Stimulated activated CD8-positive, alpha-beta memory T cell treated with anti-CD3 and anti-CD28 coated beads, Interleukin-7, amount 100 ng/mL, for 4 hours (primary cell): ENCODE results near the gene KIF1A.
"Not testable (repeated sequence)": the region's sequence is repeated elsewhere in the genome, so short reads cannot be mapped to it uniquely, and the experiment has no call there.

ENCODE experiments used
- DNase-seq, 2 donors: peaks; one replicate each; pipeline ENCODE4 v3.0.0-alpha.2; 2020; ENCODE audit warnings: low read depth in 2 of 2

The KIF1A gene

DNA sequence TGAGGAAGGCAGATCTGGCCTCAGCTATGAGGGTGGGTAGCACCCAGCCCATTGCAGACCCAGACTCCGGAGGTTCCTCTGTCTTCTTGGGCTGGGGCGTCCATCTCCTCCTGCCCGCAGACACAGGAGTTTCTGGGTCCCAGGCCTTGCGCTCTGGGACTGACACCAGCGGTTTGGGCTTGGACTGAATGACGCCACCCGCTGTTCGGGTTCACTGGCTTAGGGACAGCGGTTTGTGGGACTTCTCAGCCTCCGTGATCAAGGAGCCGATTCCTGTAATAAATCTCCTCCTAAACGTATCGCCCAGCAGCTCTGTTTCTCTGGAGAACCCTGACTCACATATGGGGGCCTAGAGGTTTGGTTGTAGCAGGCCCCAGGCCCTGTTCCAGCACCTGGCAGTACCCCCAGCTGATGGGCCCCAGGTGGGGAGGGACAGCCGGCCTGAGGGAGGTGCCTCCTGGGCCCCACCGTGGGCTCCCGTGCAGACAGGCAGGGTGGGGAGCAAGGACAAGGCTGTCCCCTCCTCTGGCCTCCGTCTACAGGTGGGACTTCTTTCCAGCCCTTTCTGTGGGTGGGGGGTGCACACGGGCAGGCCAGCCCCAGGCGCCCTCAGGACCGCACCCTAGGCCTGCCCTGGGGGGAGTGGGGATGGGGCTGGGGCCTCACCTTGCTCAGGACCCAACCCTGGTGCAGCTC is 132.8 kb downstream of the KIF1A start:
- no peak for DNase-seq

DNA sequence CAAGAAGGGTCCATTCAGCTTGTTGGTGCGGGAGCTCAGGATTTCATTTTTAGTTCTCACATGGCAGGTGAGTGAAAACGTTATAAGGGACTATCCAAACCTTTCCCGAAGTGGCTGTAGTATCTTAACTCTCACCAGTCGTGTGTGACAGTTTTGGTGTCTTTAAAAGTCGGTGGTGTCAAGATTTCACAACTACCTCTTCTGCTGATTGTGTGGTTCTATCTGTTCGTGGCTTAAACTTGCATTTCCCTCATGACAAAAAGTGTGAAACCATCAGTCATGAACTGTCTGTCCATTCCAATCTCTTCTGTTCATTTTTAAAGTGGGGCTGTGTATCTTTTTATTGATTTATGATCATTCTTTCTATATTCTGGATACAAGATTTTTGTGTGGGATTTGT is 133.6 kb downstream of the KIF1A start:
- DNase-seq = no peak

GRCh38 chr2:240685771-240686371 is 134.1 kb downstream of the KIF1A start:
- no peak for DNase-seq

- DNase-seq = not testable (repeated sequence)
Measured at GRCh38 chr2:240683980-240684728, 135.9 kb downstream of the KIF1A start.

- not testable (repeated sequence) for DNase-seq
Measured at GRCh38 chr2:240683329-240683979, 136.6 kb downstream of the KIF1A start.

DNA sequence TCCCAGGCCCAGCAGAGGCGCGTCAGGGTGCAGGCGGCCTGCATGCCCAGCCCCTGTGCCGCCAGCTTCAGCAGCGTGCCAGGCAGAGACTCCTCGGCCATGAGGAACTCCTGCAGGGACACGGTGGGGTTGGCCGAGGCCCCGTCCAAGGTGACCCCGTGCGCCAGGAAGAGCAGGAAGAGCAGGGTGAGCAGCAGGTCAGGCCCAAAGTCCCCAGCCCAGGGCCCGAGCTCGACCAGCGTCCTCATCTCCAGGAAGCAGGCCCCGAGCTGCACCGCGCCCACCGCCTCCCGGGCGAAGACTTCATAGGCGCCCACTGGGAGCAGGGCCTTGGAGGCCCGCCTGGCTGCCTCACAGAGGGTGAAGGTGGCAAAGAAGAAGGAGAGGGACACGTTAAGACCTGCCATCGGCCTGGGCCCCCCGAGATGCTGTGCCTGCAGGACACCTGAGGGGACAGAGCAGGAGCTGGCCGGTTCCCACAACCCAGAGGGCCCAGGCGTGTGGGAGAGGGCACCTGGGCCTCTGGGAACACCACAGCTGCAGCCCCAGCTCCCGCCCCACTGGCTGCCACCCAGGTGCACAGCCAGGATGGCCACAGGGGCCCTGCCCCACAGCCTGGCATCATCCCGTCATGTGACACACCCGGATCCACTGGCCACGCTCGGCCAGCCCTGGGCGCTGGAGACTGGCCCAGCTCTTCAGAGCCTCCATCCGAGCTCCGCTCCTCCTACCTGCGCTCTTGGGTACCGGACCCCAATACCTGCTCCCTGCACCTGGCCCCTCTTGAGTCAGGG is 137.4 kb downstream of the KIF1A start, which contains the start of gene AQP12B:
Gene AQP12B, minus strand, starts transcription at position 455 of the 794 bp plus-strand sequence. Its CDS starts 48 bp downstream, at position 407.
- DNase-seq = not testable (repeated sequence)

GRCh38 chr2:240680185-240680584 is 139.8 kb downstream of the KIF1A start:
- DNase-seq = not testable (repeated sequence)

DNA sequence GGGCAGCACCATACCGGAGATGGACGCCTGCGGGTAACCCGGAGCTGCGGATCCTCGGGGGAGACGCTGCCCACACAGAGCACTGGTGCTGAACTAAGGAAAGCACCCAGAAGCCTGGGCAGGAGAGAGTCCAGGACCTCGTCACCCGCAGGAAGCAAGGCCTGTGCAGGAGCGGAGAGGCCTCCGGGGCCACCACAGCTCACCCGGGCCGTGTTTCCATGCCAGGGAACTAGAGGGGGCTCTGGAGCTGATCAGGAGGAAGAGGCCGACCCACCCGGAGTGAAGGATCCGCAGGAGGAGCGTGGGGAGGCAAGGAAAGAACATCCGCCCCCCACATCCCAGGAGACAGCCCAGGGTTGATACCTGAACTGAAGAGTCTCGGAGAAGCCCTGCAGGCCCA is 141.1 kb downstream of the KIF1A start:
- not testable (repeated sequence) for DNase-seq

DNA sequence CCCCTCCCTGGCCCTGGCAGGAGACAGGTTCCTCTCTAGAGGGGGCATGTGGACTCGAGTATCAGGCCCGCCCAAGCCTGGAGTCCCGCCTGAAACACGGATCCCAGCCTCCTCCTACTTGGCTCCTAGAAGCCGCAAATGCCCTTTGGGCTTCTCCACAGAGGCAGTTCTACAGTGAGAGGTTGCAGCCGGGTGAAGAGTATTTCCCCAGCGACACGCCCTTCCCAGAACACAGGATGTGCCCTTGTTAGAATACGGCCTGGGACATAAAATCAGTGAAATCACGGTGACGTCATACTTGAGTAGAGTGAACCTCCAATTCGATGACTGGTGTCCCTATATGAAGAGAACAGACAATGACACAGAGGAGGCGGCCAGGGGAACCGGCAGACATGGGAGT is 142.0 kb downstream of the KIF1A start:
- DNase-seq = not testable (repeated sequence)

- not testable (repeated sequence) for DNase-seq
Measured at GRCh38 chr2:240675345-240675744, 144.7 kb downstream of the KIF1A start.

- not testable (repeated sequence) for DNase-seq
Measured at GRCh38 chr2:240674461-240675184, 145.4 kb downstream of the KIF1A start.

- DNase-seq = no peak
Measured at GRCh38 chr2:240672701-240673190, 147.3 kb downstream of the KIF1A start.

- DNase-seq = no peak
Measured at GRCh38 chr2:240672076-240672700, 147.8 kb downstream of the KIF1A start.

DNA sequence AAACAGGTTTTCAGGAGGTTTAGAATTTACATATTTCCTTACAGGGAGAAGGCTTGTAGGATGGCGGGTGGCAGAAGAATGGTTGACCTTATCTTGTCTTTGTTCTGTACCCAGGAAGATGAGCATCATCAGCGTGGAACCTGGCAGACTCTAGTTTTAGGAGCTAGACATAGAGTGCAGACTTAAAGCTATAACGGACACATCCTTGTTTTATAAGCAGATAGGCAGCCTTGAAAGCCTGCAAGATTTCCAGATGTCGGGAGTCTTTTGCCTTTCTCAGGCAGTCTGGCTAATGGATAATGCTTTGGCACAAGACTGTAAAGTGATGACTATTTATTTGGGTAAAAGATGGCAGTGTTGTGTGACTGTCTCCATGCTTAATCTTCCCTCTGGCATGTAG is 149.1 kb downstream of the KIF1A start:
- no peak for DNase-seq

DNA sequence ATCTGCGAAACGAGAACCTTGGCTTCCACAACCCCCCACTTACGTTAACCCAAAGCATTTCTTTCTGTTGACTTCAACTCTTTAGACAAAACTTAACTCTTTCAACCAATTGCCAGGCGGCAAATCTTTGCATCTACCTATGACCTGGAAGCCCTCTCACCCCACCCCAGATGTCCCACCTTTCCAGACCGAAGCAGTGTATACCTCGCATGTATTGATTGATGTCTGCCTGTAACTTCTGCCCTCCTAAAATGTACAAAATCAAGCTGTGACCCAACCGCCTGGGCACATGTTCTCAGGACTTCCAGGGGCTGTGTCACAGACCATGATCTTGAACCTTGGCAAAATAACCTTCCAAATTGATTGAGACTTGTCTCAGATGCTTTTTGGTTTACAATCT is 149.6 kb downstream of the KIF1A start:
- DNase-seq = no peak

DNA sequence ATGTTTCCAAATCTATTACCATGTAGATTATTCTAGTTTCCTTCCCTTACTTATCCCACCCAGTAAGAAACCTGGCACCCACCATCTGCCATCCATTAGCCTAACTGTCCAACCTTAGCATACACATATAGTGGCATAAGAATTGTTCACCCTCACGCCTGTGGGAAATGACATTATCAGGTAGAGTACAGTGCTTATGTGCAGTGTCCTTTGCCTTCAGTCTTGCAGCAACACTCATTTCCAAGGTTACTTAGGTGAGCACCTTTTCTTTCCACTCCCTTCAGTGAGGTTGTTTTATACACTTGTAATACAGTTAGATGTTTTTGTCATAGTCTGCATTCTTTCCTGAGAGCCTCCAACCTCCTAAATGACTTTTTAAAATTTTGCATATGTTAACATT is 155.4 kb downstream of the KIF1A start:
- no peak for DNase-seq
